ENCODE results near the gene OFD1. TPM values are rescaled to one million over a fixed set of nuclear protein-coding genes. Genes with fewer than 3 reads are reported as not detected.
"Not testable (repeated sequence)": the region's sequence is repeated elsewhere in the genome, so short reads cannot be mapped to it uniquely, and the experiment has no call there.

The OFD1 gene
- total RNA-seq, 1 experiment from 2014 or later, result 12.9 TPM

GRCh38 chrX:13719192-13719856, 15.2 kb upstream of the OFD1 start:
- DNase-seq (ENCODE audit: low read depth in 1 of 2, low spot score in 2 of 2), result no peak
- Histone ChIP-seq H3K9me3 (replicated peaks) (no peaks in the 10 kb centered on the region), H3K27me3 (replicated peaks) (no peaks in the 10 kb centered on the region), H3K36me3 (peaks cover 28% of the 10 kb centered on the region), H3K4me3 (no peak overlapping the region), H3K27ac (no peak overlapping the region), H3K4me1 (replicated peaks) (peaks cover 6% of the 10 kb centered on the region; the same call in 1 of the 2 replicates)

GRCh38 chrX:13721371-13721770, 13.2 kb upstream of the OFD1 start:
- H3K4me1 ChIP-seq (replicated peaks), result peaks cover 6% of the 10 kb centered on the region; the same call in 1 of the 2 replicates
- no peak overlapping the region for H3K27ac ChIP-seq
- no peaks in the 10 kb centered on the region for H3K27me3 ChIP-seq (replicated peaks)
- no peaks in the 10 kb centered on the region for H3K9me3 ChIP-seq (replicated peaks)
- H3K36me3 ChIP-seq, result peaks cover 21% of the 10 kb centered on the region
- DNase-seq (ENCODE audit: low read depth in 1 of 2, low spot score in 2 of 2), result no peak
- no peak overlapping the region for H3K4me3 ChIP-seq

GRCh38 chrX:13721819-13722519, 12.6 kb upstream of the OFD1 start:
- H3K27me3 ChIP-seq (replicated peaks), result no peaks in the 10 kb centered on the region
- H3K27ac ChIP-seq, result no peak overlapping the region
- no peak for DNase-seq (ENCODE audit: low read depth in 1 of 2, low spot score in 2 of 2)
- H3K9me3 ChIP-seq (replicated peaks), result no peaks in the 10 kb centered on the region
- H3K36me3 ChIP-seq, result peaks cover 20% of the 10 kb centered on the region
- H3K4me3 ChIP-seq, result no peak overlapping the region
- H3K4me1 ChIP-seq (replicated peaks), result peaks cover 6% of the 10 kb centered on the region; the same call in 1 of the 2 replicates

- H3K4me3 ChIP-seq; DNase-seq (ENCODE audit: low read depth in 1 of 2, low spot score in 2 of 2); H3K27me3 ChIP-seq (replicated peaks); H3K27ac ChIP-seq; H3K9me3 ChIP-seq (replicated peaks); H3K4me1 ChIP-seq (replicated peaks); H3K36me3 ChIP-seq: not testable (repeated sequence)
Measured at GRCh38 chrX:13724878-13725277, 9.7 kb upstream of the OFD1 start.

- H3K9me3 ChIP-seq (replicated peaks); H3K27ac ChIP-seq; DNase-seq (ENCODE audit: low read depth in 1 of 2, low spot score in 2 of 2); H3K27me3 ChIP-seq (replicated peaks); H3K4me1 ChIP-seq (replicated peaks); H3K36me3 ChIP-seq; H3K4me3 ChIP-seq: not testable (repeated sequence)
Measured at GRCh38 chrX:13726583-13726982, 8.0 kb upstream of the OFD1 start.

GRCh38 chrX:13730523-13730922, 4.0 kb upstream of the OFD1 start:
- not testable (repeated sequence) for H3K4me3 ChIP-seq; H3K4me1 ChIP-seq (replicated peaks); DNase-seq (ENCODE audit: low read depth in 1 of 2, low spot score in 2 of 2); H3K9me3 ChIP-seq (replicated peaks); H3K27ac ChIP-seq; H3K27me3 ChIP-seq (replicated peaks); H3K36me3 ChIP-seq

- Histone ChIP-seq H3K36me3 (peaks cover 3% of the 10 kb centered on the region; the same call in 1 of the 2 replicates), H3K4me3 (no peak overlapping the region), H3K27ac (no peak overlapping the region), H3K4me1 (replicated peaks) (no peaks in the 10 kb centered on the region; the same call in 1 of the 2 replicates), H3K27me3 (replicated peaks) (no peaks in the 10 kb centered on the region), H3K9me3 (replicated peaks) (no peaks in the 10 kb centered on the region)
- no peak for DNase-seq (ENCODE audit: low read depth in 1 of 2, low spot score in 2 of 2)
Measured at GRCh38 chrX:13732246-13733067, 2.1 kb upstream of the OFD1 start.

- no peaks in the 10 kb centered on the region for H3K27me3 ChIP-seq (replicated peaks)
- H3K9me3 ChIP-seq (replicated peaks), result no peaks in the 10 kb centered on the region
- no peak for DNase-seq (ENCODE audit: low read depth in 1 of 2, low spot score in 2 of 2)
- H3K36me3 ChIP-seq, result peaks cover 3% of the 10 kb centered on the region; the same call in 1 of the 2 replicates
- H3K4me1 ChIP-seq (replicated peaks), result no peaks in the 10 kb centered on the region; the same call in 1 of the 2 replicates
- no peak overlapping the region for H3K27ac ChIP-seq
- H3K4me3 ChIP-seq, result peak overlapping the region; percentile 73
Measured at GRCh38 chrX:13733506-13733905, 1.0 kb upstream of the OFD1 start.

- H3K36me3 ChIP-seq, result peaks cover 6% of the 10 kb centered on the region
- no peak overlapping the region for H3K4me3 ChIP-seq
- no peak for DNase-seq (ENCODE audit: low read depth in 1 of 2, low spot score in 2 of 2)
- H3K27me3 ChIP-seq (replicated peaks), result no peaks in the 10 kb centered on the region
- H3K9me3 ChIP-seq (replicated peaks), result no peaks in the 10 kb centered on the region
- H3K27ac ChIP-seq, result no peak overlapping the region
- no peaks in the 10 kb centered on the region for H3K4me1 ChIP-seq (replicated peaks)
Measured at GRCh38 chrX:13741695-13742094, 7.1 kb downstream of the OFD1 start.

- DNase-seq (ENCODE audit: low read depth in 1 of 2, low spot score in 2 of 2), result no peak
- no peak overlapping the region for H3K27ac ChIP-seq
Measured at GRCh38 chrX:13742397-13743176, 8.0 kb downstream of the OFD1 start.

GRCh38 chrX:13747836-13748235, 13.3 kb downstream of the OFD1 start:
- DNase-seq (ENCODE audit: low read depth in 1 of 2, low spot score in 2 of 2), result peak in 1 of 2 experiments; percentile 14
- Histone ChIP-seq H3K36me3 (peaks cover 5% of the 10 kb centered on the region; the same call in 1 of the 2 replicates), H3K9me3 (replicated peaks) (no peaks in the 10 kb centered on the region), H3K27ac (no peak overlapping the region), H3K27me3 (replicated peaks) (no peaks in the 10 kb centered on the region), H3K4me1 (replicated peaks) (no peaks in the 10 kb centered on the region), H3K4me3 (no peak overlapping the region)

More at GRCh38 chrX:13742397-13743176, 8.0 kb downstream of the OFD1 start:
- no peaks in the 10 kb centered on the region for H3K9me3 ChIP-seq (replicated peaks)
- no peaks in the 10 kb centered on the region for H3K27me3 ChIP-seq (replicated peaks)
- H3K4me1 ChIP-seq (replicated peaks), result no peaks in the 10 kb centered on the region
- peaks cover 6% of the 10 kb centered on the region for H3K36me3 ChIP-seq
- no peak overlapping the region for H3K4me3 ChIP-seq

- Histone ChIP-seq H3K4me3 (no peak overlapping the region), H3K9me3 (replicated peaks) (no peaks in the 10 kb centered on the region), H3K4me1 (replicated peaks) (no peaks in the 10 kb centered on the region), H3K27me3 (replicated peaks) (no peaks in the 10 kb centered on the region), H3K27ac (no peak overlapping the region), H3K36me3 (peaks cover 5% of the 10 kb centered on the region; the same call in 1 of the 2 replicates)
- no peak for DNase-seq (ENCODE audit: low read depth in 1 of 2, low spot score in 2 of 2)
Measured at GRCh38 chrX:13748486-13748885, 13.9 kb downstream of the OFD1 start.

GRCh38 chrX:13750204-13750603, 15.7 kb downstream of the OFD1 start:
- H3K4me3 ChIP-seq, result no peak overlapping the region
- DNase-seq (ENCODE audit: low read depth in 1 of 2, low spot score in 2 of 2), result no peak
- H3K36me3 ChIP-seq, result peaks cover 5% of the 10 kb centered on the region; the same call in 1 of the 2 replicates
- no peaks in the 10 kb centered on the region for H3K27me3 ChIP-seq (replicated peaks)
- H3K9me3 ChIP-seq (replicated peaks), result no peaks in the 10 kb centered on the region
- no peak overlapping the region for H3K27ac ChIP-seq
- no peaks in the 10 kb centered on the region for H3K4me1 ChIP-seq (replicated peaks)
